HUES6 (cell line): ENCODE data around the gene CNIH3.
"Not testable (repeated sequence)": the region's sequence is repeated elsewhere in the genome, so short reads cannot be mapped to it uniquely, and the experiment has no call there.

Source experiments
- H3K27ac ChIP-seq: 2 replicates; pipeline ENCODE4 v1.7.0; 2013; ENCODE audit warnings: low read depth, mild to moderate bottlenecking, low read length, inconsistent platforms
- H3K27me3 ChIP-seq: 2 replicates; pipeline ENCODE4 v1.6.1; 2013; ENCODE audit warnings: low read length; ENCODE audit not compliant: control insufficient read depth, insufficient read depth
- H3K36me3 ChIP-seq: 2 replicates; pipeline ENCODE4 v1.6.1; 2013; ENCODE audit warnings: low read length; ENCODE audit not compliant: control insufficient read depth, insufficient read depth
- H3K4me1 ChIP-seq: 2 replicates; pipeline ENCODE4 v1.6.1; 2013; ENCODE audit warnings: low read length; ENCODE audit not compliant: control insufficient read depth, insufficient read depth
- H3K4me3 ChIP-seq: 2 replicates; pipeline ENCODE4 v1.5.1; 2013; ENCODE audit warnings: low read depth, low read length
- H3K9ac ChIP-seq: one replicate; pipeline ENCODE4 v1.6.1; 2013; ENCODE audit warnings: mild to moderate bottlenecking, low read length
- H3K9me3 ChIP-seq: 2 replicates; pipeline ENCODE4 v1.6.1; 2013; ENCODE audit warnings: low read depth, low read length; ENCODE audit not compliant: control insufficient read depth, insufficient read depth

Gene CNIH3

DNA sequence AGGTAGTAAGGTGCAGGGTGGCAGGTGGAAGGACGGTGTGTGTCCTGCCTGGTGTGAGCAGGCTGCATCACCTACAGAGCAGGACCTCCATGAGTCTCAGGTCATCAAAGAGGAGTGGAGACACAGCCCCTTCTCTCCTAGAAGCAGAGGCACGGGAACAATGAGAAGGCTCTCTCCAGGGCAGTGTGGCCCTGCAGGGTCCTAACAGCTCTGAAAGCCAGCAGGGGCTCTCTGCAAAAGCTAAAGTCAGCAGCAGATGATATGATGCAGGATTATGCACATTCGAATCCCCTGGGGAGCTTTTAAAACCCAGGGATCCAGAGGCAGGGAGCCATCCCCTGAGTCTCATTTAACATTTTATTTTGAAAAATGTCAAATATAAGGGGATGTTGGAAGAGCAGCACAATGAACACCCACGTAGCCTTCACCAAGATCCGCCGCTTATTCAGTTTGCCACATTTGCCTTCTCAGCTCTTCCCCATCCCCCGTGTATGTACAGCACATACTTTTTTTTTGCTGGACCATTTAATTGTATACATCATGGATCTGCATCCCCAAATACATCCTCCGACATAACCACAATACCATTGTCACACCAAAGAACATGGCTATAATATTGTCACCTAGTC, 88.1 kb downstream of the CNIH3 start:
- H3K9me3 ChIP-seq, result no peaks in the 10 kb centered on the region
- H3K36me3 ChIP-seq, result no peaks in the 10 kb centered on the region
- no peak overlapping the region for H3K27ac ChIP-seq

DNA sequence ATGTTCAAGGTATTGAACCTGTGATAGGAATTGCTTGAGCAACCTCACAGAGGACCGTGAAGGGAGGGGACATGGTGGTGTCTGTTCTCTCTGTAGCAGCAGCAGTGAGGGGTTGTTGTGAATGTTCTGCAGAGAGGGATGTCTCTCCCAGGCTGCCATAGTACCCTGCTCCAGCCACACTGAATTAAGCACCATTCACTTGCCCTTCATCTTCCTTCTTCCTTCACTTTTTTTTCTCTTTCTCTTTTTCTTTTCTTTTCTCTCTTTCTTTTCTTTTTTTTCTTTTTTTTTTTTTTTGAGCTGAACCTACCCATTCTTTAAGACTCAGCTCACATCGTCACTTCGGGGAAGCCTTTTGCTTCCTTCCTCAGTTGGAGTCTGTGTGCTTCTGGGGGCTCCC, 89.5 kb downstream of the CNIH3 start:
- Histone ChIP-seq H3K4me1 (peaks cover 20% of the 10 kb centered on the region), H3K4me3 (no peak overlapping the region), H3K9ac (no peak overlapping the region), H3K36me3 (no peaks in the 10 kb centered on the region), H3K27ac (no peak overlapping the region), H3K9me3 (no peaks in the 10 kb centered on the region), H3K27me3 (no peaks in the 10 kb centered on the region)

More for the DNA sequence above, 88.1 kb downstream of the CNIH3 start:
- Histone ChIP-seq H3K27me3 (no peaks in the 10 kb centered on the region), H3K4me3 (no peak overlapping the region), H3K4me1 (peaks cover 20% of the 10 kb centered on the region), H3K9ac (no peak overlapping the region)

DNA sequence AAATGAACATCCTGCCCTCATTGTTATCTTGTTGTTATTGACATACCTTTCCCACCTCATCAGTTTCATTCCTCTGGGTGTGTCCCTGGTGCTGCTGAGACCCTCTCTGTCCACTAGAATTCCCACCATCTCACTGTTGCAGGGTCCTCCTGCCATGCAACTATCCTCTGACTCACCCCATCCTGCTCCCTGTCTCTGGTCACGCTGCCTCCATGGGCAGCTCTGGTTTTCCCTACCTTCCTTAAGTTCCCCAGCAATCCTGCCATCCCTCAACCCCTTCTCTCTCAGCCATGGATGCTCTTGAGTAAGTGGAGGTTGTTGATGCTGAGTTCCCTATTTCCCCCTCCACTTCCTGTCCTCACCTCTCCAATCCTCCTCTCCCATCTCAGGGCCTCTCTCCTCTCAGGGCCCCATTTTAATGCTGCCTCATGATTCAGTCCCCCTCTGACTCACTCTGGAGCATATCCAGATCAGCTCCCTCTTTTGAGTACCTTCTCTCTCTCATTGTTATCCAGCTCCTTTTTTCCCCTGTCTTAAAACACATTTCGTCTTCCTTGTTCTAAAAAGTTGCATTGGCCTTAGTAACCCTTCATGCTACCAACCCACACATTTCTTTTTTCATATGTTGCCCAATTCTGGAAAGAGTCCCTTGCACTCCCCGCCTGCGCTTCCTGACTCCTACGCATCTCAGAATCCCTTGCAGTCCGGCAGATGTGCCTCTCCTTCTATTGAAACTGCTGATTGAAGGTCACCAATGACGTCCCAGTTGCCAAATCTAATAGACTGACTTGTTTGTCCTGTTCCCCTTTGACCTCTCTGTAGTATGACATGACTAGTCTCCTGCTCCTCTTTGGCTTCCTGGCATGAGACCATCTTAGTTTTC, 92.0 kb downstream of the CNIH3 start:
- Histone ChIP-seq H3K9me3 (no peaks in the 10 kb centered on the region), H3K4me3 (no peak overlapping the region), H3K4me1 (peaks cover 11% of the 10 kb centered on the region), H3K36me3 (no peaks in the 10 kb centered on the region), H3K27me3 (no peaks in the 10 kb centered on the region), H3K27ac (no peak overlapping the region), H3K9ac (no peak overlapping the region)

DNA sequence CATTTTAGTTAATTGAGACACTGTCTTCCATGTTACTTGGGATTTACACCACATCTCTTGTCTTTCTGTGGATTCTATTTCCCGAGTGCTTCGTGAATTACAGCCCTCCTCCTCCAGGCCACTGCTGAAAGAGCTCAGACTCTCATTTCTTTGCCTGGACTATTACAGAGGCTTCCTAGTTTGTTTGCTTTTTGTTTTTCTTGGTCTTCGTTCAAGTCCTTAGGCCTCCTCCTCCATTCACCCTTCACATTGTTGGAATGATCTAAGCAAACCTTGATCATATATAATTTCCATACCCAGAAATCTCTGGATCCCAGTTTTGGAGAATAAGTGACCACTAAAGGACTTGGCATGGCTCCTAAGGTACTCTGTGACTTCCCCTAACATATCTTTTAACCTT, 94.1 kb downstream of the CNIH3 start:
- Histone ChIP-seq H3K9ac (no peak overlapping the region), H3K9me3 (no peaks in the 10 kb centered on the region), H3K4me1 (no peaks in the 10 kb centered on the region), H3K27ac (no peak overlapping the region), H3K36me3 (no peaks in the 10 kb centered on the region), H3K4me3 (no peak overlapping the region), H3K27me3 (no peaks in the 10 kb centered on the region)

DNA sequence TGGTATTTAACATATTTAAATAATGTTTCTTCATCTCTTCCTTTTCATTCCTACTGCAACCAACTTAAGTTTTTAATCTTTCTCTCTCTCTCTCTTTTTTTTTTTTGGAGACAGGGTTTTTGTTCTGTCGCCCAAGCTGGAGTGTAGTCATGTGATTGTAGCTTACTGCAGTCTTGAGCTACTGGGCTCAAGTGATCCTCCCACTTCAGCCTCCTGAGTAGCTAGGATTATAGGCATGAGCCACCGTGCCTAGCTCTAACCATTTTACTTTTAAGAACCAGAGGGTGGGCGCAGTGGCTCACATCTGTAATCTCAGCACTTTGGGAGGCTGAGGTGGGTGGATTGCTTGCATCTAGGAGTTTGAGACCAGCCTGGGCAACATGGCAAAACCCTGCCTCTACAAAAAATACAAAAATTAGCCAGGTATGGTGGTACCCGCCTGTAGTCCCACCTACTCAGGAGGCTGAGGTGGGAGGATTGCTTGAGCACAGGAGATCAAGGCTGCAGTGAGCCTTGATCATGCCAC, 95.2 kb downstream of the CNIH3 start:
- not testable (repeated sequence) for H3K4me3 ChIP-seq, H3K9ac ChIP-seq, H3K36me3 ChIP-seq, H3K27me3 ChIP-seq, H3K9me3 ChIP-seq, H3K4me1 ChIP-seq, H3K27ac ChIP-seq

DNA sequence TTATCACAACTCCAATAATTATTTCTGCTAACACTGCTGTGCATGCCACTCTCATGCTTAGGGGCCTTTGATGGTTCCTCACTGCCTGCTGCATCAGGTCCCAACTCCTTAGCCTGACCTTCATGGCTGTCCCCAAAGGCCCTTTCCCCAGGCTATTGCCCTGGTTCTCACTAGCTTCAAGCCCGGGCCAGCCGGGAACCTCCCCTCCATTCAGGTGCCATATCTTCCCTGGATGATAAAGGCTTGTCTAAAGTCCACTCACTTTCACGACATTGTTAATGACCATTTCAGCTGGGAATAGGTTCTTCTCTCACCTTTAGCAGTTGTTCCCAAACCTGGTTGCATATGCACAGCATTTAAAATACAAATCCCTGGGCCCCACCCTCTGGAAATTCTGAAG, 95.8 kb downstream of the CNIH3 start:
- no peaks in the 10 kb centered on the region for H3K9me3 ChIP-seq
- H3K4me3 ChIP-seq, result no peak overlapping the region
- no peaks in the 10 kb centered on the region for H3K27me3 ChIP-seq
- no peak overlapping the region for H3K9ac ChIP-seq
- no peaks in the 10 kb centered on the region for H3K4me1 ChIP-seq
- no peak overlapping the region for H3K27ac ChIP-seq
- H3K36me3 ChIP-seq, result no peaks in the 10 kb centered on the region

DNA sequence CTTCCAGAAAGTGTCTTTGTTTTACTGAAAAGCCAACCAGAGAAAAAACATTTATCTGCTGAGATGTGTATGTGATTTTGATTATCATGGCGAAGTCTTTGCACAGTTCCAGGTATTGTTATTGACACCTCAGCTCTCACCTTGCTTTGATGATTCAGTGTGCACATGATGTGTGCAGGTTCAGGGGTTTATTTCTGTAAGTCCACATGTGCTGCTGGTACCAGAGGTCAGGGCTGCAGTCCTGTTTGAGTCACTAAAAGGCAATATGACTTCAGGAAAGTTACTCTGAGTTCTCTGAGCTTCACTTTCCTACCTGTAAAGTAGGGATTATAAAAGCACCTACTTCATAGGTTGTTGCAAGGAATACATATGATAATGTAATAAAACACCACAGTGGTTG, 97.1 kb downstream of the CNIH3 start:
- no peak overlapping the region for H3K27ac ChIP-seq
- no peak overlapping the region for H3K4me3 ChIP-seq
- H3K36me3 ChIP-seq, result no peaks in the 10 kb centered on the region

DNA sequence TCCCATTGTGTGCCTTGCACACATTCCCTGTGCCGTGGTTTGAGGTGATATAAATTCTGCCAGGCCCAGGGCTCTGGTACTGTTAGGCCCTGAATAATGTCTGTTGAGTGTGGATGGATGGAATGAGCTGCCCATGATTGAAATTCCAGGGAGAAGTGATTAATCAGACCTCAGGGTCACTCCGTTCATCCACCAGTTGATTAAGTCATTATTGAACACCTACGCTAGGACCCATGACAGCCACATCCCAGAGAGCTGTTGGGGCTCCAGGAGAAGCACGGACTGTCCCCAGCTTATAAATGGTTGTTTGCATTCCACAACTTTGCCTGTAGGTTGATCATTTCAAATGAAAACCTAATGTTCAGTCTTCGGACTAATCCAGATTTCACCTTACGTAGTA, 98.4 kb downstream of the CNIH3 start:
- Histone ChIP-seq H3K9ac (no peak overlapping the region), H3K27ac (no peak overlapping the region), H3K27me3 (no peaks in the 10 kb centered on the region), H3K36me3 (no peaks in the 10 kb centered on the region), H3K4me1 (no peaks in the 10 kb centered on the region), H3K9me3 (no peaks in the 10 kb centered on the region), H3K4me3 (no peak overlapping the region)

More for the DNA sequence above, 97.1 kb downstream of the CNIH3 start:
- Histone ChIP-seq H3K4me1 (no peaks in the 10 kb centered on the region), H3K27me3 (no peaks in the 10 kb centered on the region), H3K9ac (no peak overlapping the region), H3K9me3 (no peaks in the 10 kb centered on the region)

DNA sequence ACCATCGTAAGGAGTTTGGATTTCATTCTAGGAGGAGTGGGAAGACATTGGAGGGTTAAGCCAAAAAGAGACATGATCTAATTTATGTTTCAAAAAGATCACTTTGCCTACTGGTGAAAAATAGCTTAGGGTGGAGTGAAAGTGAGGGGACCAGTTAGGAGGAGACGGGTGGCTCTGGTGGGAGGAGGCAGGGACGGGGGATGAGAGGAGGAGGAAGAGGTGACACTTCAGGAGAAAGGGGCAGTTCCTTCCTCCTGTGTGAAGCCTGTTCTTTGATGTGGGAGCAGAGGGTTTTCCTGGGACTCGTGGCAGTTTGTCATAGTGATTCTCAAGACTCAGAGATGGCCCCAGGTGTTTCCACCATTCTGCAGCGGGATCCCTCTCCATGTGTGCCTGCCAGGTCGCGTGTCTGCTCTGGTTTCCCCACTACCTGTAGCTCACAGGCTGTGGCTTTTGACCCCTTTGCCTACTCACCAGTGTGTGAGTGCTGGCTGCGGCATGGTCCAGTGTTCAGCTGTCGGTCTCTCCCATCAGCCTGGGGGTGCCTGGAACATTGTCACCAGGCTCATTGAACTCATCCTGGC, 102.4 kb downstream of the CNIH3 start:
- H3K27me3 ChIP-seq, result no peaks in the 10 kb centered on the region
- H3K36me3 ChIP-seq, result no peaks in the 10 kb centered on the region
- H3K4me1 ChIP-seq, result peaks cover 4% of the 10 kb centered on the region
- no peaks in the 10 kb centered on the region for H3K9me3 ChIP-seq
- no peak overlapping the region for H3K4me3 ChIP-seq
- no peak overlapping the region for H3K27ac ChIP-seq
- H3K9ac ChIP-seq, result no peak overlapping the region

DNA sequence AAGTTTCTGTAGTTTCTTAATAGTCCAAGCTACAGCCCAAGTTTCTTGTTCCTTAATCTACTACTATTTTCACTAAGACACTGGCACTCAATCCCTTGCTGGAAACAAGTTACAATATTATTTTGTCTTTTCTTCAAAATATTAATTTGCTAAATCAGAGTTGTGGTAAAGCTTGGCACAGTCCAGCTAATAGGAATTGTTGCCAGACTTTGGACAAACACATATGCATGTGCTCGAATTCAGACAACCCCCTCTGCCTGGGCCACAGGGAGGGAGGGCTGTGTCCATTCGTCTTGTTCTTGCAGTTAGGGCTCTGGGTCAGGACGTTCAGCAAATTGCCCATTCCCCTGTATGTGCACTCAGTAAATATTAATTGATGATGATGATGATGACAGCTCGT, 103.6 kb downstream of the CNIH3 start:
- Histone ChIP-seq H3K9me3 (no peaks in the 10 kb centered on the region), H3K4me1 (peaks cover 4% of the 10 kb centered on the region), H3K36me3 (no peaks in the 10 kb centered on the region), H3K27ac (no peak overlapping the region), H3K27me3 (no peaks in the 10 kb centered on the region), H3K9ac (no peak overlapping the region), H3K4me3 (no peak overlapping the region)

DNA sequence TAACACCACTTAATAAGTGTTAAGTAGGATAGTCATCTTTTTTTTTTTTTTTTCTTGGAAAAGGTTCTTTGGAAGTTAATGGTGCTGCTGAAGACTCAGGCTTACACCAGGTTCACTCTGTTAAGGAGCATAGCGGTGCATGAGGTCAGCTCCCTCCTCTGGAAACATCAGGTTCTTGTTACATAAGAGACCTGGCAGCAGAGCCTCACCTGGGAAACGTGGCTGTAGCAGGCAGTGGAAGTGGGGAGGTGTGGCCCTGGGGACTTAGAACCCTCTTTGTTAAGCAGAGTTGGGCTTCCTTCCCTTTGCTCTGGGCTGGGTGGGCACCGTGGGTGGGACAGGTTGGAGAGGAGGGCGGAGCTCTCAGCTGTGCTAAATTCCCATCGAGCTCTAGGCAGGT, 104.1 kb downstream of the CNIH3 start:
- Histone ChIP-seq H3K27me3 (no peaks in the 10 kb centered on the region), H3K9ac (no peak overlapping the region), H3K9me3 (no peaks in the 10 kb centered on the region), H3K27ac (no peak overlapping the region), H3K36me3 (no peaks in the 10 kb centered on the region), H3K4me1 (peaks cover 4% of the 10 kb centered on the region), H3K4me3 (no peak overlapping the region)
